ENCODE measurements around the gene PYGM. TPM values are rescaled to one million over a fixed set of nuclear protein-coding genes. Genes with fewer than 3 reads are reported as not detected.
A peak's percentile ranks its signal among the peaks of the same experiment; 100 is the strongest.

PYGM gene
- total RNA-seq, 1 donor from 2014 or later, result 2.0 TPM

- Histone ChIP-seq H3K9me3 (no peaks in the 10 kb centered on the region), H3K36me3 (no peaks in the 10 kb centered on the region), H3K4me1 (peaks cover 7% of the 10 kb centered on the region), H3K27me3 (peaks cover 21% of the 10 kb centered on the region), H3K27ac (no peak overlapping the region), H3K4me3 (no peak overlapping the region)
- ATAC-seq (no peak), DNase-seq (peak; percentile 52)
- intact Hi-C loops (cut with DNase I), result no loop called here
- no peak for TF ChIP-seq CTCF (IDR thresholded peaks at IDR 0.05)
These were observed 34.8 kb downstream of the PYGM start for GRCh38 chr11:64724863-64725532.

- no peak for TF ChIP-seq CTCF (IDR thresholded peaks at IDR 0.05)
- H3K4me3 ChIP-seq, result no peak overlapping the region
- ATAC-seq, result no peak
These were observed 35.6 kb downstream of the PYGM start for GRCh38 chr11:64723907-64724862.

GRCh38 chr11:64723117-64723906 lies 36.5 kb downstream of the PYGM start, which contains the start of gene NRXN2:
Gene NRXN2 (minus strand): TSS chr11:64723197. CDS start chr11:64713699, 9,498 bp downstream.
- peak; percentile 95 for ATAC-seq
- Histone ChIP-seq H3K4me1 (peaks cover 7% of the 10 kb centered on the region), H3K27me3 (peaks cover 34% of the 10 kb centered on the region), H3K27ac (no peak within 1 kb of the TSS), H3K36me3 (no peaks in the 10 kb centered on the region), H3K9me3 (no peaks in the 10 kb centered on the region), H3K4me3 (peak within 1 kb of the TSS; percentile 84)
- TF ChIP-seq CTCF (IDR thresholded peaks at IDR 0.05), result peak; percentile 95
- intact Hi-C loops (cut with DNase I), result no loop called here
- DNase-seq, result peak; percentile 90

More at GRCh38 chr11:64723907-64724862, 35.6 kb downstream of the PYGM start:
- Histone ChIP-seq H3K9me3 (no peaks in the 10 kb centered on the region), H3K4me1 (peaks cover 7% of the 10 kb centered on the region), H3K36me3 (no peaks in the 10 kb centered on the region), H3K27ac (no peak overlapping the region), H3K27me3 (peaks cover 25% of the 10 kb centered on the region)
- intact Hi-C loops (cut with DNase I), result no loop called here
- peak; percentile 21 for DNase-seq

GRCh38 chr11:64722141-64723065 lies 37.4 kb downstream of the PYGM start:
- no peak for ATAC-seq
- no peak overlapping the region for H3K4me3 ChIP-seq
- H3K27ac ChIP-seq, result no peak overlapping the region
- intact Hi-C loops (cut with DNase I), result no loop called here
- H3K36me3 ChIP-seq, result no peaks in the 10 kb centered on the region
- DNase-seq, result peak; percentile 46
- peaks cover 7% of the 10 kb centered on the region for H3K4me1 ChIP-seq
- no peak for TF ChIP-seq CTCF (IDR thresholded peaks at IDR 0.05)
- peaks cover 43% of the 10 kb centered on the region for H3K27me3 ChIP-seq
- H3K9me3 ChIP-seq, result no peaks in the 10 kb centered on the region

Data from upper lobe of right lung (tissue), 1 donor.